SK-N-SH (cell line): ENCODE data around the gene SYCE1. TPM values are rescaled to one million over a fixed set of nuclear protein-coding genes. Genes with fewer than 3 reads are reported as not detected.
"Not testable (repeated sequence)": the region's sequence is repeated elsewhere in the genome, so short reads cannot be mapped to it uniquely, and the experiment has no call there.

Experiments
- CTCF ChIA-PET: fragments of 300-600, 350-600 bp; formaldehyde crosslinking; extraction: SDS; loops from one replicate; lab custom pipeline; 2021; lab: Yijun Ruan, JAX
- POLR2A ChIA-PET: fragments of 350-600 bp; sonication (Branson Sonifier 250); formaldehyde crosslinking; extraction: SDS; loops from one replicate; lab custom pipeline; 2020; ENCODE audit warnings: antibody characterized with exemption, inconsistent platforms; lab: Yijun Ruan, JAX
- DNase-seq: peaks from one replicate; pipeline ENCODE4 v3.0.0; 2012
- H2AFZ ChIP-seq: fragments of 200-600 bp; sonication (generic); 2 replicates; pipeline ENCODE4 v1.8.1; 2016; ENCODE audit warnings: antibody characterized with exemption, mild to moderate bottlenecking, low read depth
- H3F3A ChIP-seq: fragments of 200-600 bp; sonication (generic); replicated peaks from 2 replicates; pipeline ENCODE3; 2016; ENCODE audit warnings: antibody characterized with exemption, mild to moderate bottlenecking; ENCODE audit not compliant: insufficient read depth
- H3K27ac ChIP-seq, 2 experiments: fragments of 200-500 bp in 1 of 2; fragments of 200-600 bp in 1 of 2; sonication (Bioruptor generic) in 1 of 2; sonication (generic), shearing (Covaris generic) in 1 of 2; 2 replicates each; pipeline versions ENCODE4 v1.5.1 to v1.6.1; 2014 to 2016; ENCODE audit warnings: low read depth in 2 of 2, inconsistent platforms in 1 of 2, low read length in 1 of 2, mild to moderate bottlenecking in 1 of 2, mixed read lengths in 1 of 2
- H3K27me3 ChIP-seq: fragments of 200-600 bp; sonication (generic), shearing (Covaris generic); 2 replicates; pipeline ENCODE4 v1.6.1; 2016; ENCODE audit warnings: mixed run types; ENCODE audit not compliant: insufficient read depth
- H3K36me3 ChIP-seq, 2 experiments: fragments of 200-500 bp in 1 of 2; fragments of 200-600 bp in 1 of 2; sonication (Bioruptor generic) in 1 of 2; sonication (generic) in 1 of 2; replicated peaks in 1 of 2; 2 replicates each; pipeline versions ENCODE3 to v1.5.1; 2014 to 2016; ENCODE audit warnings: low read length in 1 of 2, mild to moderate bottlenecking in 1 of 2; ENCODE audit not compliant: insufficient read depth in 2 of 2, control insufficient read depth in 1 of 2
- H3K4me1 ChIP-seq, 2 experiments: fragments of 200-500 bp in 1 of 2; fragments of 200-600 bp in 1 of 2; sonication (Bioruptor generic) in 1 of 2; sonication (generic), shearing (Covaris generic) in 1 of 2; 2 replicates each; pipeline versions ENCODE4 v1.5.1 to v1.6.1; 2014 to 2016; ENCODE audit warnings: low read depth in 1 of 2, low read length in 1 of 2, mixed run types in 1 of 2; ENCODE audit not compliant: insufficient read depth in 2 of 2, control insufficient read depth in 1 of 2
- H3K4me2 ChIP-seq: fragments of 200-600 bp; sonication (generic), shearing (Covaris generic); 2 replicates; pipeline ENCODE4 v1.6.1; 2017; ENCODE audit warnings: mixed run types
- H3K4me3 ChIP-seq, 2 experiments: fragments of 200-500 bp in 1 of 2; fragments of 200-600 bp in 1 of 2; sonication (Bioruptor generic) in 1 of 2; sonication (generic), shearing (Covaris generic) in 1 of 2; 2 replicates each; pipeline versions ENCODE4 v1.5.1 to v1.8.1; 2014 to 2016; ENCODE audit warnings: low read depth in 2 of 2, inconsistent platforms in 1 of 2, low read length in 1 of 2, mild to moderate bottlenecking in 1 of 2, mixed read lengths in 1 of 2, moderate library complexity in 1 of 2
- H3K79me2 ChIP-seq: fragments of 200-600 bp; sonication (generic); 2 replicates; pipeline ENCODE4 v1.8.1; 2017; ENCODE audit warnings: mild to moderate bottlenecking; ENCODE audit not compliant: insufficient read depth
- H3K9ac ChIP-seq: fragments of 200-600 bp; sonication (generic); 2 replicates; pipeline ENCODE4 v1.6.1; 2017; ENCODE audit warnings: mixed run types
- H3K9me2 ChIP-seq: fragments of 200-600 bp; sonication (generic); 2 replicates; pipeline ENCODE4 v1.6.1; 2017; ENCODE audit warnings: mixed run types
- H3K9me3 ChIP-seq: fragments of 200-600 bp; sonication (generic); 2 replicates; pipeline ENCODE4 v1.6.1; 2017; ENCODE audit warnings: mixed run types, mild to moderate bottlenecking, moderate library complexity
- H4K20me1 ChIP-seq: fragments of 200-600 bp; sonication (generic); 2 replicates; pipeline ENCODE4 v1.6.1; 2017; ENCODE audit warnings: mild to moderate bottlenecking, mixed run types; ENCODE audit not compliant: insufficient read depth
- CTCF ChIP-seq: fragments of 200-600 bp; sonication (generic); IDR thresholded peaks from 2 replicates; pipeline ENCODE4 v1.6.1; 2017; ENCODE audit warnings: antibody characterized with exemption, mild to moderate bottlenecking, moderate library complexity
- ELF1 ChIP-seq: IDR thresholded peaks from 2 replicates; pipeline ENCODE4 v1.4.0; 2012
- EP300 ChIP-seq, 2 experiments: IDR thresholded peaks; 2 replicates each; pipeline versions ENCODE4 v1.4.0 to v1.6.1; 2012; ENCODE audit warnings: borderline replicate concordance in 1 of 2, low read depth in 1 of 2, low read length in 1 of 2
- FOXJ3 ChIP-seq: sonication (generic); formaldehyde crosslinking; IDR thresholded peaks from 2 replicates; pipeline ENCODE4 v1.5.1; 2020; ENCODE audit warnings: mild to moderate bottlenecking, missing genetic modification reagents
- FOXM1 ChIP-seq: IDR thresholded peaks from 2 replicates; pipeline ENCODE4 v1.4.0; 2012; ENCODE audit warnings: low read depth, mild to moderate bottlenecking
- GABPA ChIP-seq: IDR thresholded peaks from 2 replicates; pipeline ENCODE4 v1.4.0; 2012; ENCODE audit warnings: low read depth, mild to moderate bottlenecking
- IRF3 ChIP-seq: fragments of 150-350 bp; IDR thresholded peaks from 2 replicates; pipeline ENCODE4 v1.6.1; 2016; ENCODE audit warnings: mild to moderate bottlenecking, low read depth, low read length
- JUND ChIP-seq: IDR thresholded peaks from 2 replicates; pipeline ENCODE4 v1.4.0; 2012
- MEF2A ChIP-seq: IDR thresholded peaks from 2 replicates; pipeline ENCODE4 v1.4.0; 2012; ENCODE audit warnings: low read depth, borderline replicate concordance
- MXI1 ChIP-seq: IDR thresholded peaks from 2 replicates; pipeline ENCODE4 v1.6.1; 2012; ENCODE audit warnings: mild to moderate bottlenecking, low read depth, low read length, improper control_type of control experiment
- RAD21 ChIP-seq: IDR thresholded peaks from 2 replicates; pipeline ENCODE4 v1.6.1; 2012; ENCODE audit warnings: mild to moderate bottlenecking, low read length
- RFX5 ChIP-seq: IDR thresholded peaks from 2 replicates; pipeline ENCODE4 v1.6.1; 2012; ENCODE audit warnings: mild to moderate bottlenecking, improper control_type of control experiment, low read length
- RXRA ChIP-seq: IDR thresholded peaks from 2 replicates; pipeline ENCODE4 v1.4.0; 2012; ENCODE audit warnings: low read depth, mild to moderate bottlenecking, borderline replicate concordance
- SIN3A ChIP-seq: IDR thresholded peaks from 2 replicates; pipeline ENCODE4 v1.6.1; 2012; ENCODE audit warnings: low read depth, mild to moderate bottlenecking, low read length, moderate library complexity, borderline replicate concordance
- TAF1 ChIP-seq: IDR thresholded peaks from 2 replicates; pipeline ENCODE4 v1.6.1; 2012; ENCODE audit warnings: low read depth, mild to moderate bottlenecking, low read length, moderate library complexity, borderline replicate concordance
- TEAD4 ChIP-seq: IDR thresholded peaks from 2 replicates; pipeline ENCODE4 v1.4.0; 2012; ENCODE audit warnings: mild to moderate bottlenecking, borderline replicate concordance; ENCODE audit not compliant: insufficient read depth
- YY1 ChIP-seq: IDR thresholded peaks from 2 replicates; pipeline ENCODE4 v1.4.0; 2012; ENCODE audit warnings: low read depth, mild to moderate bottlenecking
- WGBS: methylation state at CpG from one replicate; pipeline ENCODE4 v1.1.6; 2017; ENCODE audit warnings: low lambda C conversion rate; 5-methylcytosine and 5-hydroxymethylcytosine counted together
- polyA plus RNA-seq, 3 experiments: library from polyadenylated mRNA; depleted of rRNA; stranded (reverse); fragments of >200 nt; gene quantifications; 2 replicates each; pipeline ENCODE4 v1.2.3, GENCODE V29; 2012

The SYCE1 gene
- polyA plus RNA-seq, 1 of the 3 experiments (the other 2 are of a cell fraction): not detected

DNA sequence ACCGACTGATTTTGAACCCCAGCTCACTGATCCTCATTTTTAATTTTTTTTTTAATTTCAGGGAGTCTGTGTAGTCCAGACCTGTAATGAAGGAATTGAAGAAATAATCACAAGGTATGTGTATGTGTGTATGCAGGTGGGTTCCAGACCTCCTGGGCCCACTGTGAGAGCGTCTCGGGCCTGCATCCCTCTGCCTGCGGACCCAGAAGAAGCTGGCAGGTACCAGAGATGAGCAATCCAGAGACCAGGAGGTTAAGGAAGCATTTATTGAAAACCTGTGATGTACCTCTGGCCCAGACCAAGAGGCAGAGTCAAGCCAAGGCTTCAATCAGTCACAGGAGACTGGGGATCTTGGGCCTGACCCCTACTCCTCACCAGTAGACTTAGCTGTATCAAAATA lies 10.8 kb downstream of the SYCE1 start:
- no peaks in the 10 kb centered on the region for H3K9me3 ChIP-seq
- H3K4me2 ChIP-seq: no peak overlapping the region
- WGBS: 0% methylated on average over 4 of the region's 4 CpGs
- no peak for DNase-seq
- CTCF ChIA-PET: interaction anchor here (1.0 kb wide), 1 partner anchor 11 kb away, joined by 3 read pairs; the partner anchor contains the start of gene SYCE1
- no peaks in the 10 kb centered on the region for H3K36me3 ChIP-seq
- H3K4me1 ChIP-seq: no peaks in the 10 kb centered on the region
- no peak overlapping the region for H3K27ac ChIP-seq
- H2AFZ ChIP-seq: no peak overlapping the region
- POLR2A ChIA-PET: no interaction called here
- H3K4me3 ChIP-seq: no peak overlapping the region
- no peak overlapping the region for H3K9ac ChIP-seq
- TF ChIP-seq TAF1 (no peak), MXI1 (no peak), IRF3 (no peak), SIN3A (no peak), CTCF (no peak), YY1 (no peak), FOXM1 (no peak), FOXJ3 (CRISPR knock-in tag) (no peak), RFX5 (no peak), MEF2A (no peak), EP300 (IDR thresholded peaks at IDR 0.05; ENCODE audit: borderline replicate concordance in 1 of 2, low read depth in 1 of 2, low read length in 1 of 2) (no peak), GABPA (no peak), ELF1 (no peak), RXRA (no peak)
- H3K79me2 ChIP-seq: no peaks in the 10 kb centered on the region
- no peaks in the 10 kb centered on the region; the same call in 1 of the 2 replicates for H3K27me3 ChIP-seq
- no peaks in the 10 kb centered on the region for H3F3A ChIP-seq
- H4K20me1 ChIP-seq: no peaks in the 10 kb centered on the region
- no peaks in the 10 kb centered on the region for H3K9me2 ChIP-seq

- POLR2A ChIA-PET: no interaction called here
- H4K20me1 ChIP-seq: no peaks in the 10 kb centered on the region
- no peaks in the 10 kb centered on the region for H3K9me3 ChIP-seq
- DNase-seq: no peak
- CTCF ChIA-PET: no interaction called here
- H3K4me1 ChIP-seq: no peaks in the 10 kb centered on the region
- 0% methylated on average over 1 of the region's 1 CpG for WGBS
- H3K36me3 ChIP-seq: no peaks in the 10 kb centered on the region
- H3K4me3 ChIP-seq: no peak overlapping the region
- no peaks in the 10 kb centered on the region for H3F3A ChIP-seq
- H3K79me2 ChIP-seq: no peaks in the 10 kb centered on the region
- no peak overlapping the region for H3K27ac ChIP-seq
- no peak overlapping the region for H3K9ac ChIP-seq
- no peak overlapping the region for H3K4me2 ChIP-seq
- no peaks in the 10 kb centered on the region for H3K9me2 ChIP-seq
- TF ChIP-seq TEAD4: no peak
- TF ChIP-seq RAD21: no peak
- TF ChIP-seq JUND: no peak
- no peak for TF ChIP-seq GABPA
- no peak overlapping the region for H2AFZ ChIP-seq
- H3K27me3 ChIP-seq: no peaks in the 10 kb centered on the region; the same call in 1 of the 2 replicates
Observed at GRCh38 chr10:133544506-133544905, 20.9 kb downstream of the SYCE1 start.

- H3K4me2 ChIP-seq, H2AFZ ChIP-seq, H3F3A ChIP-seq, H3K9ac ChIP-seq, H3K27me3 ChIP-seq, H4K20me1 ChIP-seq, H3K4me1 ChIP-seq, H3K79me2 ChIP-seq, H3K36me3 ChIP-seq, H3K9me3 ChIP-seq, H3K27ac ChIP-seq, DNase-seq, H3K9me2 ChIP-seq, H3K4me3 ChIP-seq, CTCF ChIA-PET, POLR2A ChIA-PET: not testable (repeated sequence)
- 4% methylated on average over 5 of the region's 6 CpGs for WGBS
Observed at GRCh38 chr10:133541441-133541975, 23.9 kb downstream of the SYCE1 start.
